CD14-positive monocyte (primary cell): Measurements from ENCODE around the gene OR51A7. TPM values are rescaled to one million over a fixed set of nuclear protein-coding genes. Genes with fewer than 3 reads are reported as not detected.
"Not testable (repeated sequence)": the region's sequence is repeated elsewhere in the genome, so short reads cannot be mapped to it uniquely, and the experiment has no call there.

Source experiments
- DNase-seq, 3 donors: peaks; one replicate each; pipeline ENCODE4 v3.0.0-alpha.2; 2011 to 2022
- H2AFZ ChIP-seq: 2 replicates; pipeline ENCODE4 v1.6.0; 2012; ENCODE audit warnings: mild to moderate bottlenecking, low read depth, low read length, inconsistent platforms; ENCODE audit not compliant: insufficient read depth, poor library complexity, severe bottlenecking
- H3K27ac ChIP-seq, 2 donors: 1 replicate in 1 of 2; 2 replicates in 1 of 2; pipeline ENCODE4 v1.5.1; 2012 to 2013; ENCODE audit warnings: low read length in 2 of 2, control low read depth in 1 of 2, inconsistent platforms in 1 of 2, low read depth in 1 of 2, mild to moderate bottlenecking in 1 of 2
- H3K27me3 ChIP-seq, 2 donors: one replicate each; pipeline versions ENCODE4 v1.6.0 to v1.6.1; 2011 to 2013; ENCODE audit warnings: low read length in 2 of 2; ENCODE audit not compliant: control insufficient read depth in 2 of 2, insufficient read depth in 2 of 2
- H3K36me3 ChIP-seq, 2 donors: replicated peaks in 1 of 2; 1 replicate in 1 of 2; 2 replicates in 1 of 2; pipeline versions ENCODE4 v1.5.1 to v1.6.1; 2012 to 2013; ENCODE audit warnings: low read length in 2 of 2, control low read depth in 1 of 2, inconsistent platforms in 1 of 2, mild to moderate bottlenecking in 1 of 2; ENCODE audit not compliant: insufficient read depth in 2 of 2, control insufficient read depth in 1 of 2
- H3K4me1 ChIP-seq, 2 donors: 1 replicate in 1 of 2; 2 replicates in 1 of 2; pipeline versions ENCODE4 v1.5.1 to v1.6.1; 2012 to 2013; ENCODE audit warnings: low read length in 2 of 2, control low read depth in 1 of 2, inconsistent platforms in 1 of 2, mild to moderate bottlenecking in 1 of 2, moderate library complexity in 1 of 2; ENCODE audit not compliant: insufficient read depth in 2 of 2, control insufficient read depth in 1 of 2
- H3K4me2 ChIP-seq: replicated peaks from 2 replicates; pipeline ENCODE3; 2012; ENCODE audit warnings: low read length, moderate library complexity, mild to moderate bottlenecking; ENCODE audit not compliant: poor library complexity, severe bottlenecking; ENCODE audit errors: extremely low read depth
- H3K4me3 ChIP-seq, 3 experiments: fragments of 200-600 bp in 1 of 3; sonication (generic) in 1 of 3; replicated peaks in 1 of 3; 1 replicate in 2 of 3; 2 replicates in 1 of 3; pipeline ENCODE4 v1.5.1; 2011 to 2013; ENCODE audit warnings: low read length in 3 of 3, mild to moderate bottlenecking in 3 of 3, control low read depth in 2 of 3, low read depth in 2 of 3, inconsistent platforms in 1 of 3, moderate library complexity in 1 of 3
- H3K79me2 ChIP-seq: 2 replicates; pipeline ENCODE4 v1.6.0; 2012; ENCODE audit warnings: mild to moderate bottlenecking, control low read depth, inconsistent platforms, low read length, moderate library complexity; ENCODE audit not compliant: insufficient read depth
- H3K9ac ChIP-seq: 2 replicates; pipeline ENCODE4 v1.6.0; 2017; ENCODE audit warnings: low read length, mild to moderate bottlenecking; ENCODE audit not compliant: insufficient read depth, poor library complexity, severe bottlenecking
- H3K9me3 ChIP-seq, 2 donors: replicated peaks in 1 of 2; 1 replicate in 1 of 2; 2 replicates in 1 of 2; pipeline versions ENCODE4 v1.5.1 to v1.6.1; 2012 to 2013; ENCODE audit warnings: low read length in 2 of 2, control low read depth in 1 of 2; ENCODE audit not compliant: control insufficient read depth in 1 of 2, insufficient read depth in 1 of 2
- H4K20me1 ChIP-seq: 2 replicates; pipeline ENCODE4 v1.6.0; 2012; ENCODE audit warnings: mild to moderate bottlenecking, low read length, control low read depth, moderate library complexity; ENCODE audit not compliant: insufficient read depth
- H3K27ac Mint-ChIP-seq, 7 donors: one replicate each; pipeline ENCODE4 v1.8.0; 2020; ENCODE audit warnings: mild to moderate bottlenecking in 7 of 7, mixed read lengths in 7 of 7, moderate library complexity in 6 of 7, inconsistent platforms in 2 of 7
- H3K27me3 Mint-ChIP-seq, 3 donors: one replicate each; pipeline ENCODE4 v1.8.0; 2021 to 2022; ENCODE audit warnings: low read depth in 3 of 3, mild to moderate bottlenecking in 3 of 3, mixed read lengths in 3 of 3, moderate library complexity in 3 of 3, inconsistent platforms in 1 of 3
- H3K36me3 Mint-ChIP-seq, 2 donors: one replicate each; pipeline ENCODE4 v1.8.0; 2020; ENCODE audit warnings: mixed read lengths in 2 of 2, inconsistent platforms in 1 of 2, mild to moderate bottlenecking in 1 of 2
- H3K4me1 Mint-ChIP-seq: one replicate; pipeline ENCODE4 v1.8.0; 2020; ENCODE audit warnings: mild to moderate bottlenecking, mixed read lengths
- H3K4me3 Mint-ChIP-seq, 2 donors: one replicate each; pipeline ENCODE4 v1.8.0; 2020; ENCODE audit warnings: mild to moderate bottlenecking in 2 of 2, mixed read lengths in 2 of 2, moderate library complexity in 1 of 2
- H3K9me3 Mint-ChIP-seq, 7 donors: one replicate each; pipeline ENCODE4 v1.8.0; 2020 to 2022; ENCODE audit warnings: mixed read lengths in 7 of 7, mild to moderate bottlenecking in 6 of 7, moderate library complexity in 6 of 7, inconsistent platforms in 2 of 7
- CTCF ChIP-seq: fragments of 200-600 bp; IDR thresholded peaks from one replicate; pipeline ENCODE4 v1.8.0; 2022; ENCODE audit warnings: antibody characterized with exemption, mild to moderate bottlenecking
- WGBS: methylation state at CpG from one replicate; pipeline ENCODE4 v1.1.5; 2013; ENCODE audit warnings: missing lambda C conversion rate; ENCODE audit not compliant: insufficient coverage; 5-methylcytosine and 5-hydroxymethylcytosine counted together
- intact Hi-C, 2 donors: fragments of 100-400 bp; cut with micrococcal nuclease; formaldehyde crosslinking; loops; one replicate each; pipeline versions ENCODE4 v1.15.0 to v1.15.1; 2023
- polyA plus RNA-seq, 3 donors: library from polyadenylated mRNA; depleted of rRNA in 1 of 3; unstranded in 2 of 3; stranded (reverse) in 1 of 3; fragments of 300-500 nt in 2 of 3; fragments of >200 nt in 1 of 3; fragmentation: Illumina TruSeq in 2 of 3; gene quantifications; 1 replicate in 2 of 3; 2 replicates in 1 of 3; pipeline ENCODE4 v1.2.3, GENCODE V29; 2012 to 2021

OR51A7 gene
- polyA plus RNA-seq, 3 donors = not detected

- Histone ChIP-seq H4K20me1 (no peaks in the 10 kb centered on the region), H3K36me3 (no peaks in the 10 kb centered on the region), H3K9ac (no peak overlapping the region), H3K4me2 (no peak overlapping the region), H3K4me1 (no peaks in the 10 kb centered on the region), H3K27me3 (no peaks in the 10 kb centered on the region), H2AFZ (no peak overlapping the region), H3K9me3 (no peaks in the 10 kb centered on the region), H3K27ac (no peak overlapping the region), H3K79me2 (no peaks in the 10 kb centered on the region), H3K4me3 (no peak overlapping the region)
- H3K4me1 Mint-ChIP-seq = no peaks in the 10 kb centered on the region
- WGBS = no CpG with 5 or more reads among the region's 3 CpGs
- no peak overlapping the region for H3K27ac Mint-ChIP-seq
- intact Hi-C loops = no loop called here
- H3K9me3 Mint-ChIP-seq = peaks cover 0 to 3% (median 0%) of the 10 kb centered on the region in 7 donors
- H3K36me3 Mint-ChIP-seq = no peaks in the 10 kb centered on the region
- no peak for TF ChIP-seq CTCF
- H3K4me3 Mint-ChIP-seq = no peak overlapping the region
- no peak for DNase-seq
- H3K27me3 Mint-ChIP-seq = peaks cover 0 to 2% (median 0%) of the 10 kb centered on the region in 3 donors
Measured at GRCh38 chr11:4936745-4937144, 33.2 kb downstream of the OR51A7 start.

- no peaks in the 10 kb centered on the region for H3K79me2 ChIP-seq
- DNase-seq = no peak
- Mint-ChIP-seq H3K27ac (no peak within 1 kb of the TSS), H3K27me3 (no peaks in the 10 kb centered on the region), H3K4me1 (no peaks in the 10 kb centered on the region), H3K9me3 (no peaks in the 10 kb centered on the region), H3K4me3 (no peak within 1 kb of the TSS), H3K36me3 (no peaks in the 10 kb centered on the region)
- no peaks in the 10 kb centered on the region for H4K20me1 ChIP-seq
- H3K36me3 ChIP-seq = no peaks in the 10 kb centered on the region
- H3K4me2 ChIP-seq = no peak within 1 kb of the TSS
- intact Hi-C loops = no loop called here
- no peak within 1 kb of the TSS for H3K4me3 ChIP-seq
- H3K4me1 ChIP-seq = no peaks in the 10 kb centered on the region
- H3K27ac ChIP-seq = no peak within 1 kb of the TSS
- H2AFZ ChIP-seq = no peak within 1 kb of the TSS
- H3K9me3 ChIP-seq = no peaks in the 10 kb centered on the region
- H3K27me3 ChIP-seq = no peaks in the 10 kb centered on the region
- TF ChIP-seq CTCF = no peak
- no peak within 1 kb of the TSS for H3K9ac ChIP-seq
Measured at GRCh38 chr11:4947505-4947904, 43.9 kb downstream of the OR51A7 start, which contains the start of gene OR51A4. TSS of gene OR51A4 (minus strand) at chr11:4947605. CDS start at chr11:4947100, 505 bp downstream.

GRCh38 chr11:4955613-4956012 is 52.0 kb downstream of the OR51A7 start, which contains the start of gene OR51A2:
TSS of gene OR51A2 (minus strand) at chr11:4955713. CDS start at chr11:4955713, 0 bp downstream.
- H3K4me3 Mint-ChIP-seq, H3K4me2 ChIP-seq, H3K27ac ChIP-seq, intact Hi-C loops, H3K79me2 ChIP-seq, H2AFZ ChIP-seq, H3K4me1 ChIP-seq, H3K9me3 ChIP-seq, H3K36me3 Mint-ChIP-seq, H3K27me3 Mint-ChIP-seq, H3K9ac ChIP-seq, H3K4me3 ChIP-seq, H3K9me3 Mint-ChIP-seq, DNase-seq, H3K27me3 ChIP-seq, H3K27ac Mint-ChIP-seq, H4K20me1 ChIP-seq, H3K4me1 Mint-ChIP-seq, H3K36me3 ChIP-seq: not testable (repeated sequence)
- WGBS = no CpG with 5 or more reads among the region's 2 CpGs
